PFSK-1 (cell line): ENCODE measurements around the gene UPB1.

ENCODE experiments used
- FOXP2 ChIP-seq: optimal IDR thresholded peaks from 2 replicates; pipeline ENCODE3; 2011; ENCODE audit warnings: borderline replicate concordance, control low read depth, inconsistent platforms; ENCODE audit not compliant: insufficient read depth; ENCODE audit errors: extremely low read length, extremely low read depth
- POLR2AphosphoS5 ChIP-seq: IDR thresholded peaks from 2 replicates; pipeline ENCODE4 v1.6.1; 2012; ENCODE audit warnings: low read depth, mild to moderate bottlenecking, control low read depth, low read length, moderate library complexity
- REST ChIP-seq, 2 experiments: IDR thresholded peaks; 2 replicates each; pipeline versions ENCODE4 v1.6.1 to v1.8.0; 2011 to 2012; ENCODE audit warnings: low read depth in 2 of 2, low read length in 2 of 2, control low read depth in 1 of 2, inconsistent platforms in 1 of 2, mild to moderate bottlenecking in 1 of 2, moderate library complexity in 1 of 2; ENCODE audit not compliant: insufficient read depth in 1 of 2
- SIN3A ChIP-seq: IDR thresholded peaks from 2 replicates; pipeline ENCODE4 v1.6.1; 2012; ENCODE audit warnings: mild to moderate bottlenecking, low read length, moderate library complexity, borderline replicate concordance; ENCODE audit not compliant: insufficient read depth
- TAF1 ChIP-seq: IDR thresholded peaks from 2 replicates; pipeline ENCODE4 v1.6.1; 2012; ENCODE audit warnings: low read length, control low read depth, borderline replicate concordance; ENCODE audit not compliant: insufficient read depth

UPB1 gene

DNA sequence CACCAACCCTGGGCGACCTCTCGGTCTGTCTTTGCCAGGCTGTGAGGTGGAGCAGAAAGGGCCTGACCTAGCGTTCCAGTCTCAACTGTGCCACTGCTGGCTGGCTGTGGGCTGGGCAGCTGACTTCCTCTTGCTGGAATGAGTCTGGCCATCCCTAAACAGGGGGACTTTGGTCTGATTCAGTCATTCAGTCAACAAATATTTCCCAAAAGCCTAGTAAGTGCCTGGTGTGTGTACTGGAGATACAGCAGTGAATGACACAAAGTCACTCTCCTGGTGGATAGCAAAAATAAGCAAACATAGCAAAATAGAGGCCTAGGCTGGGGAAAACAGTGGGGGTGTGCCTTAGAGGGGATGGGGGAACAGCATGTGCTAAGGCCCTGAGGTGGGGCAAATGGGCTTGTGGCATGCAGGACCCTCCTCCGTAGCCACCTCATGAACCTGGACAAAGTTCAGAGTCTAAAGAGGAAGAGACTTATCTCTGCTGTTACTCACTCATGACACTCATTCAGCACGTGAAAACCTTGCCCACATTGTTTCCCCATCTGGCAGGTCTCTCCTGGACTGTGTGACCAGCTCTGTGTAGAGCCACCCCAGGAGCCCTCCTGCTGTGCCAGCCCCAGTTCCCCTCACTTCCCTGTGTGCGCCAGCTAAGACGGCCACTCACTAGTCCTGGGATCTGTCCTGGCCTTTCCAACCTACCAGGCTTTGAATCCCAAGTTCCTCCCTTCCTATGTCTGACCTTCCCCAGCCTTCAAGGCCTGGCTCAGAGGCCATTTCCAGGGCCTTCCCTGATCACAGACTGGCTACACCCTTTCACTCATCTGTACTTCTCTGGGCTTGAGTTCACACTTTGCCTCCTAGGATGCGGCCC is 55.1 kb downstream of the UPB1 start:
- no peak for TF ChIP-seq TAF1
- TF ChIP-seq SIN3A: no peak
- no peak for TF ChIP-seq POLR2AphosphoS5
- no peak for TF ChIP-seq FOXP2
- TF ChIP-seq REST (IDR thresholded peaks at IDR 0.05; ENCODE audit: insufficient read depth in 1 of 2, low read depth in 2 of 2, low read length in 2 of 2): no peak

DNA sequence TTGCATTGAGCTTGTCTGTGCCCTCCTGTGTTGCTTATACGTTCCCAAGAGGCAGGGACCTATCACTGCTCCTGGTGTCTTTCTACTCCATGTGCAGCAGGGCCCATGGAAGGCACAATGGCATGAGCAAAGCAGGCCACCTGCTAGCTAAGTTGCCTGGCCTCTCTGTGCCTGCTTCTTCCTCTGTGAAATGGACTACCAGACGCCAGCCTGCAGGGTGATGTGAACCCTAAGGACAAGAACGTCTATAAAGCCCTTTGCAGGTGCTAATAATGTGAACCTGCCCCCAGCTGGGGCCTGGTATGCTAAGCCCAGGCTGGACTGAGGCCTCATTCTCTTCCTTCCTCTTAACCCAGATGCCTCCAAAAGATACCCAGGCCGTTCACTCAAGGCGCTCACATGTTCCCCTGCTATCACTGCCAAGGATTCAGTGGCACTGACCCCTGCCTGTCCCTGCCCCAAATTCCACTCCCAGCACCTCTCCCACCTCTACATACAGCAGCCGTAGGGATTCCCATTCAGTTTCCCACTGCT is 55.8 kb downstream of the UPB1 start:
- TF ChIP-seq POLR2AphosphoS5 (no peak), FOXP2 (no peak), REST (IDR thresholded peaks at IDR 0.05; ENCODE audit: insufficient read depth in 1 of 2, low read depth in 2 of 2, low read length in 2 of 2) (no peak), TAF1 (no peak), SIN3A (no peak)

- TF ChIP-seq POLR2AphosphoS5: no peak
- no peak for TF ChIP-seq SIN3A
These were observed 58.6 kb downstream of the UPB1 start for GRCh38 chr22:24553597-24554312.

DNA sequence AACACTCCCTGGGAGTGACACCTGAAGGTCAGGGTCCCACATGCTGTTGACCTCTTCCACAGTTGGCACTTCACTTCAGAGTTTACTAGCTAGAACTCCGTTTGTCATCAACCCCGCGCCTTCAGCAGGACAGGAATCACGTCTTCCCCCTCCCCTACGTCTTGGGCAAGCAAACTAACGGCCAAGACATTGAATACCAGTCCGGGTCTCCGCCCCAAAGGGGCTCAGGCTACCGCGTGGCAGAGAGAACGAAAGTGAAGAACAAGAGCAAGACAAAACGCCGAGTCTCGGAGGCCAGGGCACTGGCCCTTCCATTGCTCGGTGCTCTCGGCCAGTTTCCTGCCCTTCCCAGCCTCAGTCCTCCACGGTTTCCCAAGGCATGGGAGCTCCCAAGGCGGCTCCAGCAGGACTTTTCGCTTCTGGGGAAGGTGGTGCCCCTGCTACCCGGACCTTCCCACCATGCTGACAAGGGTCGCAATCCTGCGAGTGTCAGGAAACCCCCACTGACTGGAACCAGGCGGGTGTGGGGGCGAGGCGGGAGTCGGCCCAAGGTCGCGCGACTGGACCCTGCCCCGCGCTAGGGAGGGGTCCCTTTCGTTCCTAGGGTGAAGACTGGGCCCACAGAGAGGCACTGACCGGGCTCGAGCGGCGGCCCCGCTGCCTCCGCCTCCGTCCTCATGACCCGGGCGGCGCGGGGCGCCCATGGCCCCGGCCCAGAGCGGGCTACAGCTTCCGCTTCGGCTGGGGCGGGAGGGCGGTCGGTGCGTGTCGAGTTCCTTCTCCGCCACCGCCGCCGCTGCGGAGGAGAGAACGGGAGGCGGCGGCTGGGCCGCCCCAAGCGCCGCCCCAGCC is 59.4 kb downstream of the UPB1 start, which contains the start of gene GUCD1:
Gene GUCD1, minus strand, starts transcription at position 826 of the 852 bp plus-strand sequence. Its CDS starts 147 bp downstream, at position 679.
- TF ChIP-seq TAF1: no peak
- no peak for TF ChIP-seq FOXP2
- TF ChIP-seq REST (IDR thresholded peaks at IDR 0.05; ENCODE audit: insufficient read depth in 1 of 2, low read depth in 2 of 2, low read length in 2 of 2): no peak
- no peak for TF ChIP-seq SIN3A
- no peak; the same call in 1 of the 2 replicates for TF ChIP-seq POLR2AphosphoS5
